GM12873 (cell line): ENCODE measurements around the gene IGF1R.

ENCODE experiments used
- TF ChIP-seq, protein P1 (sequence below): IDR thresholded peaks from 2 replicates; pipeline ENCODE4 v1.5.1; 2012; ENCODE audit warnings: low read depth, mild to moderate bottlenecking, moderate library complexity, low read length, control low read depth; ENCODE audit not compliant: insufficient read depth; ENCODE audit errors: missing control alignments

The IGF1R gene

DNA sequence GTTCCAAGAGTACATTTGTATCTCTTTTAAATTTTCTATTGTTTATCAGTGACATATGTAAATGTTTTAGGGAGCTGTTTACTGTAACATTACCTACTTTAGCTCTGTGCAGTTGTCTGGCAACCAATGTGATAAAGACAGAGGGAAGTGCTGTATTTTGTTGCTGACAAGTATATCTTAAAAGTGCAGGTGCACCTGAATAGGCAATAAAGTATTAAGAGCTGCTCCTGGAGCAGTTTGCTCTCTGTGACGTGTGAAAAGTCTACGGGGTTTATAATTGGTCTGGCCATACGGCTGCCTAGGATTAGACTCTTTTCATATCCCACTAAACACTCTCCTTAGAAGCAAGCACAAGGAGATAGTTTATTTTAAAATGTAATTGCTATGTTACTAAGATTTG is 178.3 kb downstream of the IGF1R start:
- TF ChIP-seq, protein P1, sequence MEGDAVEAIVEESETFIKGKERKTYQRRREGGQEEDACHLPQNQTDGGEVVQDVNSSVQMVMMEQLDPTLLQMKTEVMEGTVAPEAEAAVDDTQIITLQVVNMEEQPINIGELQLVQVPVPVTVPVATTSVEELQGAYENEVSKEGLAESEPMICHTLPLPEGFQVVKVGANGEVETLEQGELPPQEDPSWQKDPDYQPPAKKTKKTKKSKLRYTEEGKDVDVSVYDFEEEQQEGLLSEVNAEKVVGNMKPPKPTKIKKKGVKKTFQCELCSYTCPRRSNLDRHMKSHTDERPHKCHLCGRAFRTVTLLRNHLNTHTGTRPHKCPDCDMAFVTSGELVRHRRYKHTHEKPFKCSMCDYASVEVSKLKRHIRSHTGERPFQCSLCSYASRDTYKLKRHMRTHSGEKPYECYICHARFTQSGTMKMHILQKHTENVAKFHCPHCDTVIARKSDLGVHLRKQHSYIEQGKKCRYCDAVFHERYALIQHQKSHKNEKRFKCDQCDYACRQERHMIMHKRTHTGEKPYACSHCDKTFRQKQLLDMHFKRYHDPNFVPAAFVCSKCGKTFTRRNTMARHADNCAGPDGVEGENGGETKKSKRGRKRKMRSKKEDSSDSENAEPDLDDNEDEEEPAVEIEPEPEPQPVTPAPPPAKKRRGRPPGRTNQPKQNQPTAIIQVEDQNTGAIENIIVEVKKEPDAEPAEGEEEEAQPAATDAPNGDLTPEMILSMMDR = no peak

DNA sequence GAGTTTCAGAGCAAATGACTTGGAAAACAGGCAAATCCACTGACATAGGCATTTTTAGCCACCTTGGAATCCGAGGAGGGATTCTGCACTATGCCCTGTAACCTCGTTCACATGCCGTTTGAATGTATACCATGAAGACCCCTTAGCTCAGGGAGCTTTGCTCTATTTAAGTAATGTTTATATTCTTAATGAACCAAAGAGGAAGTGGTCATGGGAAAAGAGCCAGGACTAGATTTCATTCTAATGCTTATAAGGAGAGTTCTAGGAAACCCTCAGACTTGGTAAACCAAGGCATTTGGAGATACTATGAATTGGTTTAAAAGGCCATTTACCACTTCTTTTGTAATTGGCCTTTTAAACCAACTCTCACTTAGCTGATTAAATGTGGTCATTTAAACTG is 178.9 kb downstream of the IGF1R start:
- TF ChIP-seq, protein P1 = no peak

DNA sequence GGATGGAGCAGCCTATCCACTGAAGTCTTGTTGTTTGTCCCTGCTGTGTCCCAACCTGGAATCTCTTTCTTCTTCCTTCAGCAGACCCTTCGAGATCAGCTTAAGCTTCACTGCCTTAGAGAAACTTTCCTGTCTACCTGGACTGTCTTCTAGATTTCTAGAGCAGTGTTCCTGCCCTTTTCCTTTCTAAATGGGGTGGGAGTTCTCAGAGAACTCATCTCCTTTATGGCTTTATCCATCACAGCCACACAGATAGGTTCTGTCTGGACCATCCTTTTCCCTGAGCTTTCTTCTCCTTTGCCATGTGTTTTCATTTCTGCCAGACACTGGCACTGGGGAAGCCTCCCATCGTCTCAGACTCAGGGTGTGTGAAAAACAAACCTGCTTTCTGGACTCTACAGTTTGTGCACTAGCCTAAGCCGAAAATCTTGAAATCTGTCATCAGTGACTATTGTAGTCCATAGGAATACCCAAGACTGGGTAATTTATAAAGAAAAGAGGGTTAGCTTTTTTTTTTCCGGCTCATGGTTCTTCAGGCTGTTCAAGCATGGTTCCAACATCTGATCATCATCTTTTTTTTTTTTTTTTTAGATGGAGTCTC is 181.8 kb downstream of the IGF1R start:
- TF ChIP-seq, protein P1 = no peak

DNA sequence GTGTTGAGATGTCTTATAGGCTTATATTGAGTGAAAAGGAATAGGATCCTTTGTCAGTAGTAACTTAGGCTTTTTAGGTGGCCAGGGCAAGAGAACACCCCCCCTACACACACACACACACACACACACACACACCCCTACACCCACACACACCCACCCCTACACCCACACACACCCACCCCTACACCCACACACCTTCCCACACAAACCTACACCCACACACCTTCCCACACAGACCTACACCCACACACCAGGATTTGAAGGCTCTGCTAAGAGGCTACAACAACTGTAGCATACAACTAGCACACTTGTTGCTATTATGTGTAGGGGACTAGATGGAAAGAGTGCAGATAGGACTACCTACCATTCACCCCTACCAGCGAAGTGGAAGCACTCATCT is 186.6 kb downstream of the IGF1R start:
- TF ChIP-seq, protein P1 = no peak

DNA sequence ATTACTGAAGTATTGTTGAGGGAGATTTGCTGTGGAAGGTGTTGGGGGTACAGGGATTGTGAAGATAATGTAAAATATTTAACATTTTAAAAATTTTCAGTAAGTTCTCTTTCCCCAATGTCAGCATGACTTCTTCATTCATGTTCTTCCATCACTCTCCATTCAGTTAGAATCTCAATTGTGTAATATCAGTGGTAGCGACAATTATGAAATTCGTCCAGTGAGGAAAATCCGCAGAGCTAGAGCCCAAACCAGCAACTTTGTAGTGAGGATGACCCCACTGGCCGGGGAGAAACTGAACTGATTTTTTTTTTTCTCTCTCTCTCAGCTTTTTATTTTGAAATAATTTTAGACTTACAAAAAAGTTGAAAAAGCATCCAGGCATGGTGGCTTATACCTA is 187.5 kb downstream of the IGF1R start:
- TF ChIP-seq, protein P1 = no peak

DNA sequence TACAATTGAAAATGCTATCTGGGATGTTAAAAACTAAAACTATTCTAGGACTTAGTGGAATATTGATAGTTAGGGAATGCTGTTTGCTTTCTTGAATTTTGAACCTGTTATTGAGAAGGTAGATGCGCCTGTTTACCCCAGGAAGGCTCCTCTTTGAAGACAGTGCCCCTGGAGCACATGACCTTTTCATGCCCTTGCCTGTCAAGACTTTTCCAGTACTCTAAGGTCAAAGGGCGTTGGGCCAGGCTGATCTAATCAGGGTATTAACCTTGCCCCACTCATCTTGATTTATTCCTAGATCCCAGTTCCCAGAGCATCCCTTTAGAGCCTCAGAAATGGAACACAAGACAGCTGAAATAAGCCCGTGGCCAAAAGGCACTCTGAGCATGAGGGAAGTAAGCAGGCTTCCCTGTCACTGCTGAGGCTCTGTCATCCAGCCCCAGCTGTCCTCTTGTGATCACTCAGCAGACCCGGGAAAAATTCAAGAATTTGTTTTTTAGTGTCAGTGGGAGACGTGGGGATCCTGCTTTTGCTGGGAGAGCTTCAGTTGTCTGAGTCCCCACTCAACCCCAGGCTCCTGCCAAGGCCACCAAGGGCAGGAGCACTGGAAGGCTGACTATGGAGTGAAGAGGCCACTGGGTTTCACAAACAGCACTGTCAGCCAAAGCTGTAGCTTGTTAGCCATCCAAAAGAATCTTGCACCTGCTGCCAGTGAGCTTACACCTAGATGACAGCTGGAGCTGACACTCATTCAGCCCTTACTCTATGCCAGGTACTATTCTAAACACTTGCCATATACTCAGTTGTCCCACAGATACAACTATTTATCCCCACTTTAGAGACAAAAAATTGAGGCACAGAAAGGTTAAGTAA is 190.3 kb downstream of the IGF1R start:
- TF ChIP-seq, protein P1 = no peak

DNA sequence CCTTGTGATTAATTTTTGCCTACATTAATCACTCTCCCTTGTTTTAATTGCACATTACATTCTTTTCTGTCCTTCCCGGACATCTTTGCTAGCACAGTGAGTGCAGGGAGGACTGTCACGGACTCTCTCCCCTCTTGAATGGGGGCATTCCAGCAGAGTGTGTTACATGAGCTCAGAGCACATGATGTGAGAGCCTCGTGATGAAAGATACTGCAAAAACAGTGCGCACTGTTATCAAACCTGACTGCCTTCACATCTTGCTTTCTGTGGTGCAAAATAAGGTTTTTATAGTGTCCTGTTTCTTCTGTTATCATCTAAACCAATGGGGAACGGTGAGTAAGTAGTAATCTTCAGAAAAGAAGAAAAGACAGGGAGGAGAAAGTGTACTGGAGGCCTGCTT is 191.7 kb downstream of the IGF1R start:
- TF ChIP-seq, protein P1 = no peak
